H9 (cell line): ENCODE results near the gene KCNIP3. TPM values are rescaled to one million over a fixed set of nuclear protein-coding genes. Genes with fewer than 3 reads are reported as not detected.

Source experiments
- DNase-seq: peaks from one replicate; pipeline ENCODE4 v3.0.0-alpha.2; 2017
- H2AFZ ChIP-seq: one replicate; pipeline ENCODE4 v1.6.1; 2013; ENCODE audit warnings: mild to moderate bottlenecking, low read length, control low read depth, moderate library complexity
- H2AK5ac ChIP-seq: 2 replicates; pipeline ENCODE4 v1.6.1; 2013; ENCODE audit warnings: low read length, control low read depth, mixed read lengths; ENCODE audit not compliant: insufficient read length
- H2BK120ac ChIP-seq: one replicate; pipeline ENCODE4 v1.6.1; 2013; ENCODE audit warnings: low read depth, mild to moderate bottlenecking, low read length, control low read depth, inconsistent platforms; ENCODE audit not compliant: poor library complexity, severe bottlenecking
- H2BK12ac ChIP-seq: 2 replicates; pipeline ENCODE4 v1.6.1; 2013; ENCODE audit warnings: low read length, control low read depth, mixed read lengths, low read depth; ENCODE audit not compliant: insufficient read length
- H2BK15ac ChIP-seq: 2 replicates; pipeline ENCODE4 v1.6.1; 2013; ENCODE audit warnings: low read depth, low read length, control low read depth
- H2BK20ac ChIP-seq: one replicate; pipeline ENCODE4 v1.6.1; 2013; ENCODE audit warnings: low read depth, mild to moderate bottlenecking, low read length, control low read depth, inconsistent platforms; ENCODE audit not compliant: poor library complexity, severe bottlenecking
- H2BK5ac ChIP-seq: 2 replicates; pipeline ENCODE4 v1.6.1; 2013; ENCODE audit warnings: low read length, control low read depth, mixed read lengths; ENCODE audit not compliant: insufficient read length
- H3K14ac ChIP-seq: 2 replicates; pipeline ENCODE4 v1.6.1; 2013; ENCODE audit warnings: low read length, control low read depth; ENCODE audit not compliant: insufficient read depth
- H3K18ac ChIP-seq: 2 replicates; pipeline ENCODE4 v1.6.1; 2013; ENCODE audit warnings: low read depth, mild to moderate bottlenecking, mixed read lengths, low read length, control low read depth; ENCODE audit not compliant: insufficient read length
- H3K23ac ChIP-seq: 2 replicates; pipeline ENCODE4 v1.6.1; 2013; ENCODE audit warnings: low read length, control low read depth, mixed read lengths, low read depth; ENCODE audit not compliant: insufficient read length
- H3K23me2 ChIP-seq: 2 replicates; pipeline ENCODE4 v1.6.1; 2013; ENCODE audit warnings: low read depth, mild to moderate bottlenecking, mixed read lengths, low read length, control low read depth; ENCODE audit not compliant: insufficient read length, poor library complexity, severe bottlenecking
- H3K27ac ChIP-seq: 2 replicates; pipeline ENCODE4 v1.5.1; 2013; ENCODE audit warnings: low read length, control low read depth, mixed read lengths, low read depth; ENCODE audit not compliant: insufficient read length
- H3K27me3 ChIP-seq: 2 replicates; pipeline ENCODE4 v1.6.1; 2013; ENCODE audit warnings: low read length, control low read depth, inconsistent platforms; ENCODE audit not compliant: insufficient read depth
- H3K4ac ChIP-seq: 2 replicates; pipeline ENCODE4 v1.6.1; 2013; ENCODE audit warnings: low read depth, mild to moderate bottlenecking, control low read depth, inconsistent platforms, low read length, moderate library complexity
- H3K4me1 ChIP-seq: 2 replicates; pipeline ENCODE4 v1.6.1; 2013; ENCODE audit warnings: low read length, control low read depth, inconsistent platforms; ENCODE audit not compliant: insufficient read depth
- H3K4me2 ChIP-seq: 2 replicates; pipeline ENCODE4 v1.6.1; 2013; ENCODE audit warnings: low read length, control low read depth, mixed read lengths; ENCODE audit not compliant: insufficient read length, insufficient read depth
- H3K56ac ChIP-seq: 2 replicates; pipeline ENCODE4 v1.6.1; 2013; ENCODE audit warnings: low read depth, mild to moderate bottlenecking, mixed read lengths, low read length, control low read depth; ENCODE audit not compliant: insufficient read length
- H3K79me1 ChIP-seq: 2 replicates; pipeline ENCODE4 v1.6.1; 2013; ENCODE audit warnings: low read depth, mild to moderate bottlenecking, moderate library complexity, low read length, control low read depth, inconsistent platforms; ENCODE audit not compliant: insufficient read depth, poor library complexity, severe bottlenecking
- H3K79me2 ChIP-seq: 2 replicates; pipeline ENCODE4 v1.6.1; 2013; ENCODE audit warnings: low read length, control low read depth, inconsistent platforms; ENCODE audit not compliant: insufficient read depth
- H3K9ac ChIP-seq: 2 replicates; pipeline ENCODE4 v1.6.1; 2013; ENCODE audit warnings: low read length, control low read depth, mixed read lengths; ENCODE audit not compliant: insufficient read length; ENCODE audit errors: extremely low read depth
- H3K9me3 ChIP-seq: one replicate; pipeline ENCODE4 v1.6.1; 2013; ENCODE audit warnings: low read depth, low read length, inconsistent platforms; ENCODE audit not compliant: control insufficient read depth
- H3T11ph ChIP-seq: one replicate; pipeline ENCODE4 v1.6.1; 2013; ENCODE audit warnings: mild to moderate bottlenecking, low read length, control low read depth, inconsistent platforms
- H4K20me1 ChIP-seq: one replicate; pipeline ENCODE4 v1.6.1; 2013; ENCODE audit not compliant: control insufficient read depth, insufficient read length, insufficient read depth
- H4K5ac ChIP-seq: 2 replicates; pipeline ENCODE4 v1.6.1; 2013; ENCODE audit warnings: low read depth, mild to moderate bottlenecking, mixed read lengths, low read length, control low read depth; ENCODE audit not compliant: insufficient read length
- H4K8ac ChIP-seq: replicated peaks from 2 replicates; pipeline ENCODE4 v1.6.1; 2013; ENCODE audit warnings: low read length, control low read depth, mixed read lengths, low read depth; ENCODE audit not compliant: insufficient read length
- H4K91ac ChIP-seq: 2 replicates; pipeline ENCODE4 v1.6.1; 2013; ENCODE audit warnings: low read depth, mild to moderate bottlenecking, moderate library complexity, mixed read lengths, low read length, control low read depth; ENCODE audit not compliant: insufficient read length
- H3K27ac Mint-ChIP-seq, 3 experiments: 2 replicates in 2 of 3; 3 replicates in 1 of 3; pipeline ENCODE4 v1.8.0; 2020 to 2021; ENCODE audit warnings: mixed read lengths in 3 of 3, mild to moderate bottlenecking in 1 of 3, moderate library complexity in 1 of 3
- H3K27me3 Mint-ChIP-seq: 2 replicates; pipeline ENCODE4 v1.8.0; 2021; ENCODE audit warnings: low read depth, mild to moderate bottlenecking, moderate library complexity, mixed read lengths
- H3K36me3 Mint-ChIP-seq, 3 experiments: 2 replicates in 2 of 3; 3 replicates in 1 of 3; pipeline ENCODE4 v1.8.0; 2020 to 2021; ENCODE audit warnings: low read depth in 3 of 3, mixed read lengths in 3 of 3; ENCODE audit not compliant: insufficient read depth in 1 of 3
- H3K4me1 Mint-ChIP-seq, 2 experiments: 2 replicates each; pipeline ENCODE4 v1.8.0; 2020; ENCODE audit warnings: mixed read lengths in 2 of 2
- H3K4me3 Mint-ChIP-seq, 2 experiments: 2 replicates in 1 of 2; 3 replicates in 1 of 2; pipeline ENCODE4 v1.8.0; 2020 to 2021; ENCODE audit warnings: mild to moderate bottlenecking in 2 of 2, mixed read lengths in 2 of 2, moderate library complexity in 1 of 2
- H3K9me3 Mint-ChIP-seq, 2 experiments: 2 replicates in 1 of 2; 3 replicates in 1 of 2; pipeline ENCODE4 v1.8.0; 2020; ENCODE audit warnings: mild to moderate bottlenecking in 2 of 2, mixed read lengths in 2 of 2, moderate library complexity in 1 of 2
- WGBS: extraction: QIAGEN DNeasy Blood & Tissue Kit; methylation state at CpG from one replicate; pipeline ENCODE4 v1.1.7; 2013; ENCODE audit warnings: missing lambda C conversion rate, low lambda C conversion rate, mixed read lengths; ENCODE audit not compliant: insufficient read length; ENCODE audit errors: extremely low coverage; 5-methylcytosine and 5-hydroxymethylcytosine counted together
- total RNA-seq: library from RNA; stranded (reverse); gene quantifications from 2 replicates; pipeline ENCODE4 v1.2.1, GENCODE V29; 2021
- TF ChIP-seq, protein P1 (sequence below): fragments of 200-600 bp; sonication (generic); conservative IDR thresholded peaks from 3 replicates; pipeline ENCODE4 v1.8.0; 2021; ENCODE audit warnings: antibody characterized with exemption, mild to moderate bottlenecking

KCNIP3 gene
- total RNA-seq, 1 experiment from 2014 or later = 1.5 TPM

GRCh38 chr2:95314598-95314963 lies 17.4 kb downstream of the KCNIP3 start:
- Histone ChIP-seq H3K23me2 (no peaks in the 10 kb centered on the region), H4K8ac (no peak overlapping the region), H3K9ac (no peak overlapping the region), H4K20me1 (no peaks in the 10 kb centered on the region), H3T11ph (no peak overlapping the region), H2BK12ac (no peak overlapping the region), H3K14ac (no peak overlapping the region; the same call in 1 of the 2 replicates), H4K5ac (no peak overlapping the region), H2BK5ac (no peak overlapping the region), H3K18ac (no peak overlapping the region), H3K23ac (no peak overlapping the region), H3K27ac (no peak overlapping the region), H3K27me3 (no peaks in the 10 kb centered on the region), H3K4ac (no peak overlapping the region), H2BK20ac (no peak overlapping the region), H3K4me2 (no peak overlapping the region), H3K56ac (no peak overlapping the region), H3K79me1 (no peaks in the 10 kb centered on the region), H4K91ac (no peak overlapping the region), H3K9me3 (no peaks in the 10 kb centered on the region), H3K79me2 (no peaks in the 10 kb centered on the region), H2BK120ac (no peak overlapping the region), H3K4me1 (no peaks in the 10 kb centered on the region), H2AK5ac (no peak overlapping the region), H2BK15ac (no peak overlapping the region), H2AFZ (no peak overlapping the region)
- H3K27ac Mint-ChIP-seq = peak overlapping the region in 1 of 3 experiments; percentile 31; a peak in 1 of 7 replicates
- H3K4me3 Mint-ChIP-seq = 0 out of 5 replicates have a peak overlapping the region, but pooled peaks of 1 of the 2 experiments have one; percentile 40
- peaks cover 16 to 21% of the 10 kb centered on the region in 2 experiments for H3K4me1 Mint-ChIP-seq
- no peak for DNase-seq
- H3K36me3 Mint-ChIP-seq = no peaks in the 10 kb centered on the region; a peak in 1 of 7 replicates
- peaks cover 0 to 2% of the 10 kb centered on the region in 2 experiments; a peak in 1 of 5 replicates for H3K9me3 Mint-ChIP-seq
- no CpG with 5 or more reads among the region's 11 CpGs for WGBS
- TF ChIP-seq, protein P1, sequence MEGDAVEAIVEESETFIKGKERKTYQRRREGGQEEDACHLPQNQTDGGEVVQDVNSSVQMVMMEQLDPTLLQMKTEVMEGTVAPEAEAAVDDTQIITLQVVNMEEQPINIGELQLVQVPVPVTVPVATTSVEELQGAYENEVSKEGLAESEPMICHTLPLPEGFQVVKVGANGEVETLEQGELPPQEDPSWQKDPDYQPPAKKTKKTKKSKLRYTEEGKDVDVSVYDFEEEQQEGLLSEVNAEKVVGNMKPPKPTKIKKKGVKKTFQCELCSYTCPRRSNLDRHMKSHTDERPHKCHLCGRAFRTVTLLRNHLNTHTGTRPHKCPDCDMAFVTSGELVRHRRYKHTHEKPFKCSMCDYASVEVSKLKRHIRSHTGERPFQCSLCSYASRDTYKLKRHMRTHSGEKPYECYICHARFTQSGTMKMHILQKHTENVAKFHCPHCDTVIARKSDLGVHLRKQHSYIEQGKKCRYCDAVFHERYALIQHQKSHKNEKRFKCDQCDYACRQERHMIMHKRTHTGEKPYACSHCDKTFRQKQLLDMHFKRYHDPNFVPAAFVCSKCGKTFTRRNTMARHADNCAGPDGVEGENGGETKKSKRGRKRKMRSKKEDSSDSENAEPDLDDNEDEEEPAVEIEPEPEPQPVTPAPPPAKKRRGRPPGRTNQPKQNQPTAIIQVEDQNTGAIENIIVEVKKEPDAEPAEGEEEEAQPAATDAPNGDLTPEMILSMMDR = no peak
- H3K27me3 Mint-ChIP-seq = peaks cover 2% of the 10 kb centered on the region
